GM12878 (cell line): ENCODE results near the gene MCRIP2. TPM values are rescaled to one million over a fixed set of nuclear protein-coding genes. Genes with fewer than 3 reads are reported as not detected.

ENCODE experiments used
- ATAC-seq: fragments of 200-7000 bp; cut with Tn5 transposase; 3 replicates; pipeline ENCODE4 v1.9.1; 2020; ENCODE audit warnings: mild to moderate bottlenecking, moderate library complexity
- BruUV-seq: library from RNA; stranded (reverse); fragments of 400-500 nt; replicated peaks from 2 replicates; lab custom pipeline; 2021; lab: Mats Ljungman, UMichigan
- CTCF ChIA-PET: fragments of 300-600 bp; sonication (Branson Sonifier 250); formaldehyde crosslinking; extraction: SDS; loops from one replicate; lab custom pipeline; 2021; ENCODE audit warnings: inconsistent platforms; lab: Yijun Ruan, JAX
- POLR2A ChIA-PET: fragments of 350-600 bp; formaldehyde crosslinking; extraction: SDS; loops from one replicate; lab custom pipeline; 2021; ENCODE audit warnings: inconsistent platforms; lab: Charles Lee
- RAD21 ChIA-PET: fragments of 300-600 bp; sonication (Branson Sonifier 250); formaldehyde crosslinking; loops from one replicate; lab custom pipeline; 2023; ENCODE audit warnings: antibody characterized with exemption; ENCODE audit not compliant: unreplicated experiment; lab: Charles Lee
- SMC1A ChIA-PET: fragments of 300-600 bp; sonication (Branson Sonifier 250); formaldehyde crosslinking; loops from one replicate; lab custom pipeline; 2023; ENCODE audit not compliant: unreplicated experiment, uncharacterized antibody; lab: Charles Lee
- DNase-seq: peaks from one replicate; pipeline ENCODE4 v3.0.0-alpha.2; 2011; ENCODE audit warnings: low read depth, low spot score
- FAIRE-seq: peaks from 3 replicates; lab custom pipeline; 2011; peaks lifted over from hg19 to GRCh38; lab: Jason Lieb, UNC
- H2AFZ ChIP-seq: 2 replicates; pipeline ENCODE4 v1.6.0; 2011; ENCODE audit warnings: low read depth, low read length, control low read depth; ENCODE audit not compliant: control insufficient read depth
- H3K27ac ChIP-seq: 2 replicates; pipeline ENCODE4 v1.5.1; 2011; ENCODE audit warnings: control low read depth; ENCODE audit not compliant: control insufficient read depth, insufficient read depth
- H3K27me3 ChIP-seq, 2 experiments: replicated peaks in 1 of 2; 2 replicates each; pipeline versions ENCODE4 v1.6.0 to v1.6.1; 2011; ENCODE audit warnings: low read length in 1 of 2; ENCODE audit not compliant: control insufficient read depth in 2 of 2, insufficient read depth in 2 of 2
- H3K36me3 ChIP-seq, 2 experiments: 2 replicates each; pipeline ENCODE4 v1.5.1; 2011; ENCODE audit warnings: low read length in 1 of 2; ENCODE audit not compliant: control insufficient read depth in 2 of 2, insufficient read depth in 2 of 2
- H3K4me1 ChIP-seq: 2 replicates; pipeline ENCODE4 v1.6.1; 2011; ENCODE audit warnings: mild to moderate bottlenecking, low read length, moderate library complexity, mixed read lengths; ENCODE audit not compliant: control insufficient read depth, insufficient read depth
- H3K4me2 ChIP-seq: 2 replicates; pipeline ENCODE4 v1.6.0; 2011; ENCODE audit warnings: control low read depth; ENCODE audit not compliant: control insufficient read depth, insufficient read depth
- H3K4me3 ChIP-seq: fragments of 200-600 bp; sonication (generic); 2 replicates; pipeline ENCODE4 v1.5.1; 2016
- H3K79me2 ChIP-seq: 2 replicates; pipeline ENCODE4 v1.6.0; 2011; ENCODE audit warnings: low read length; ENCODE audit not compliant: control insufficient read depth, insufficient read depth
- H3K9ac ChIP-seq: 2 replicates; pipeline ENCODE4 v1.8.0; 2011; ENCODE audit warnings: low read length, control low read depth, mixed read lengths; ENCODE audit not compliant: control insufficient read depth, insufficient read depth
- H3K9me3 ChIP-seq: replicated peaks from 3 replicates; pipeline ENCODE4 v1.5.1; 2011; ENCODE audit warnings: mild to moderate bottlenecking, low read length; ENCODE audit not compliant: control insufficient read depth, insufficient read depth
- H4K20me1 ChIP-seq: 2 replicates; pipeline ENCODE4 v1.6.0; 2011; ENCODE audit not compliant: control insufficient read depth, insufficient read depth
- CHD2 ChIP-seq: IDR thresholded peaks from 2 replicates; pipeline ENCODE4 v1.6.1; 2011; ENCODE audit warnings: low read depth, low read length, improper control_type of control experiment, borderline replicate concordance
- CHD4 ChIP-seq: fragments of 200-600 bp; sonication (generic); IDR thresholded peaks from 2 replicates; pipeline ENCODE4 v1.6.1; 2016; ENCODE audit warnings: mild to moderate bottlenecking
- CREM ChIP-seq: IDR thresholded peaks from 2 replicates; pipeline ENCODE4 v1.6.1; 2014; ENCODE audit warnings: antibody characterized with exemption, low read depth
- HCFC1 ChIP-seq: fragments of 150-350 bp; IDR thresholded peaks from 2 replicates; pipeline ENCODE4 v1.6.1; 2014; ENCODE audit warnings: low read length
- KDM1A ChIP-seq: fragments of 200-600 bp; sonication (generic); IDR thresholded peaks from 2 replicates; pipeline ENCODE4 v1.6.1; 2016; ENCODE audit warnings: borderline replicate concordance
- MYB ChIP-seq: fragments of 150-350 bp; IDR thresholded peaks from 2 replicates; pipeline ENCODE4 v1.6.1; 2014; ENCODE audit warnings: mild to moderate bottlenecking, low read depth, low read length, borderline replicate concordance
- POU2F2 ChIP-seq: IDR thresholded peaks from 3 replicates; pipeline ENCODE4 v1.6.1; 2011; ENCODE audit warnings: low read depth, mild to moderate bottlenecking, low read length, borderline replicate concordance
- RCOR1 ChIP-seq: conservative IDR thresholded peaks from 2 replicates; pipeline ENCODE4 v1.6.1; 2012; ENCODE audit warnings: low read depth, low read length, improper control_type of control experiment
- SMAD5 ChIP-seq: IDR thresholded peaks from 2 replicates; pipeline ENCODE4 v1.6.1; 2016; ENCODE audit warnings: antibody characterized with exemption, low read depth
- SUZ12 ChIP-seq: fragments of 200-600 bp; sonication (generic); IDR thresholded peaks from one replicate; pipeline ENCODE4 v1.6.1; 2018; ENCODE audit warnings: antibody characterized with exemption, mild to moderate bottlenecking; ENCODE audit not compliant: unreplicated experiment
- WGBS: methylation state at CpG from one replicate; pipeline ENCODE4 v1.1.6; 2016; ENCODE audit warnings: low lambda C conversion rate; ENCODE audit not compliant: insufficient replicate concordance, insufficient coverage; ENCODE audit errors: missing lambda C conversion rate; 5-methylcytosine and 5-hydroxymethylcytosine counted together
- in situ Hi-C: fragments of 300-500 bp; cut with MboI; formaldehyde crosslinking; loops from 9 replicates; pipeline ENCODE4 v1.14.3; 2018; ENCODE audit warnings: mixed read lengths
- intact Hi-C: fragments of 100-400 bp; cut with micrococcal nuclease; formaldehyde crosslinking; loops from one replicate; pipeline ENCODE4 v1.14.2; 2022; ENCODE audit not compliant: unreplicated experiment
- polyA plus RNA-seq, 11 experiments: library from polyadenylated mRNA; depleted of rRNA in 4 of 11; unstranded in 6 of 11; stranded (reverse) in 5 of 11; fragments of >200 nt; fragmentation: Nextera tagmentation in 4 of 11; fragmentation: Illumina TruSeq in 1 of 11; extraction: Ambion mirVana in 4 of 11; extraction: Trizol in 1 of 11; gene quantifications; 1 replicate in 1 of 11; 2 replicates in 10 of 11; pipeline versions ENCODE4 v1.2.1 to v1.2.3, GENCODE V29; 2011 to 2016; ENCODE audit warnings: inconsistent platforms in 2 of 11, missing spikeins in 2 of 11, low read depth in 1 of 11
- total RNA-seq, 4 experiments: library from RNA; depleted of rRNA in 3 of 4; stranded (reverse); fragments of >200 nt in 3 of 4; fragmentation: Illumina TruSeq in 1 of 4; extraction: Trizol in 1 of 4; gene quantifications; 2 replicates each; pipeline versions ENCODE4 v1.2.1 to v1.2.3, GENCODE V29; 2013 to 2021
- TF ChIP-seq, protein P1 (sequence below): fragments of 450-650 bp; IDR thresholded peaks from 2 replicates; pipeline ENCODE4 v1.6.1; 2018; ENCODE audit warnings: borderline replicate concordance, mild to moderate bottlenecking; ENCODE audit not compliant: partially characterized antibody
- TF ChIP-seq, protein P2 (sequence below): IDR thresholded peaks from 2 replicates; pipeline ENCODE4 v1.6.1; 2012; ENCODE audit warnings: low read length, inconsistent platforms

Gene MCRIP2
- total and polyA plus RNA-seq, 10 of the 15 experiments (the other 5 are each of a cell fraction or from before 2014, with no cell fraction given) = 0.19 to 93.1 (median 57.9) TPM

DNA sequence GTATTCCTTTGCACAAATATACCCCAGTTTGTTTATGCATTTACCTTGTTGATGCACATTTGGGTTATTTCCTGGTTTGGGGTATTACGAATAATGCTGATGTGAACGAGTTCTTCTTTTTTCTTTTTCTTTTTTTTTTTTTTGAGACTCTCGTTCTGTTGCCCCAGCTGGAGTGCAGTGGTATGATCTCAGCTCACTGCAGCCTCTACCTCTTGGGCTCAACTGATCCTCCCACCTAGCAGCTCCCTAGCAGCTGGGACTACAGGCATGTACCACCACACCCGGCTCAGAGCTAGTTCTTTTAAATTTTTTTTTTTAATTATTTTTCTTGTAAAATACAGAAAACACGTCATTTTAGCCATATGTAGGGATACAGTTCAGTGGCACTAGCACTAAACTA is 37.7 kb upstream of the MCRIP2 start:
- FAIRE-seq (no peak), ATAC-seq (no peak), DNase-seq (no peak)
- H3K79me2 ChIP-seq = no peaks in the 10 kb centered on the region
- ChIA-PET CTCF (no interaction called here), POLR2A (no interaction called here), SMC1A (no interaction called here), RAD21 (no interaction called here)
- BruUV-seq = no TSS peak
- H3K36me3 ChIP-seq = peaks cover 0 to 4% of the 10 kb centered on the region in 2 experiments; a peak in 2 of 4 replicates
- TF ChIP-seq, protein P1, sequence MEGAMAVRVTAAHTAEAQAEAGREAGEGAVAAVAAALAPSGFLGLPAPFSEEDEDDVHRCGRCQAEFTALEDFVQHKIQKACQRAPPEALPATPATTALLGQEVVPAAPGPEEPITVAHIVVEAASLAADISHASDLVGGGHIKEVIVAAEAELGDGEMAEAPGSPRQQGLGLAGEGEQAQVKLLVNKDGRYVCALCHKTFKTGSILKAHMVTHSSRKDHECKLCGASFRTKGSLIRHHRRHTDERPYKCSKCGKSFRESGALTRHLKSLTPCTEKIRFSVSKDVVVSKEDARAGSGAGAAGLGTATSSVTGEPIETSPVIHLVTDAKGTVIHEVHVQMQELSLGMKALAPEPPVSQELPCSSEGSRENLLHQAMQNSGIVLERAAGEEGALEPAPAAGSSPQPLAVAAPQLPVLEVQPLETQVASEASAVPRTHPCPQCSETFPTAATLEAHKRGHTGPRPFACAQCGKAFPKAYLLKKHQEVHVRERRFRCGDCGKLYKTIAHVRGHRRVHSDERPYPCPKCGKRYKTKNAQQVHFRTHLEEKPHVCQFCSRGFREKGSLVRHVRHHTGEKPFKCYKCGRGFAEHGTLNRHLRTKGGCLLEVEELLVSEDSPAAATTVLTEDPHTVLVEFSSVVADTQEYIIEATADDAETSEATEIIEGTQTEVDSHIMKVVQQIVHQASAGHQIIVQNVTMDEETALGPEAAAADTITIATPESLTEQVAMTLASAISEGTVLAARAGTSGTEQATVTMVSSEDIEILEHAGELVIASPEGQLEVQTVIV = no peak
- no peak for TF ChIP-seq MYB
- TF ChIP-seq HCFC1 = no peak
- no peak for TF ChIP-seq KDM1A
- TF ChIP-seq, protein P2, sequence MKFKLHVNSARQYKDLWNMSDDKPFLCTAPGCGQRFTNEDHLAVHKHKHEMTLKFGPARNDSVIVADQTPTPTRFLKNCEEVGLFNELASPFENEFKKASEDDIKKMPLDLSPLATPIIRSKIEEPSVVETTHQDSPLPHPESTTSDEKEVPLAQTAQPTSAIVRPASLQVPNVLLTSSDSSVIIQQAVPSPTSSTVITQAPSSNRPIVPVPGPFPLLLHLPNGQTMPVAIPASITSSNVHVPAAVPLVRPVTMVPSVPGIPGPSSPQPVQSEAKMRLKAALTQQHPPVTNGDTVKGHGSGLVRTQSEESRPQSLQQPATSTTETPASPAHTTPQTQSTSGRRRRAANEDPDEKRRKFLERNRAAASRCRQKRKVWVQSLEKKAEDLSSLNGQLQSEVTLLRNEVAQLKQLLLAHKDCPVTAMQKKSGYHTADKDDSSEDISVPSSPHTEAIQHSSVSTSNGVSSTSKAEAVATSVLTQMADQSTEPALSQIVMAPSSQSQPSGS = no peak
- no peak for TF ChIP-seq CREM
- TF ChIP-seq RCOR1 = no peak
- no peak for TF ChIP-seq SUZ12
- no peak for TF ChIP-seq POU2F2
- TF ChIP-seq CHD2 = no peak
- TF ChIP-seq CHD4 = no peak
- TF ChIP-seq SMAD5 = no peak
- no peak overlapping the region for H3K27ac ChIP-seq
- WGBS = 70% methylated on average over 4 of the region's 5 CpGs
- H3K4me1 ChIP-seq = no peaks in the 10 kb centered on the region
- H2AFZ ChIP-seq = no peak overlapping the region
- intact Hi-C loops (no loop called here), in situ Hi-C loops (no loop called here)
- H4K20me1 ChIP-seq = no peaks in the 10 kb centered on the region
- no peak overlapping the region for H3K4me2 ChIP-seq
- H3K4me3 ChIP-seq = no peak overlapping the region
- no peak overlapping the region for H3K9ac ChIP-seq
- no peaks in the 10 kb centered on the region for H3K27me3 ChIP-seq
- H3K9me3 ChIP-seq = peaks cover 3% of the 10 kb centered on the region; the same call in 1 of the 3 replicates
